Ovary (tissue), 3 donors: ENCODE results near the gene PRRT1.

Source experiments
- EP300 ChIP-seq: sonication (generic); formaldehyde crosslinking; IDR thresholded peaks from one replicate; pipeline ENCODE4 v1.6.1; 2017; ENCODE audit warnings: antibody characterized with exemption
- POLR2A ChIP-seq: fragments of 450-650 bp; IDR thresholded peaks from one replicate; pipeline ENCODE4 v1.6.1; 2017; ENCODE audit warnings: antibody characterized with exemption, mild to moderate bottlenecking, moderate library complexity
- TF ChIP-seq, protein P1 (sequence below), 3 donors: fragments of 450-650 bp in 2 of 3; fragments of 200-600 bp in 1 of 3; IDR thresholded peaks; one replicate each; pipeline versions ENCODE4 v1.5.1 to v1.8.0; 2016 to 2022; ENCODE audit warnings: antibody characterized with exemption in 3 of 3, mild to moderate bottlenecking in 1 of 3
- donor health status: DM: no; HTN: no; CAD: no.

GRCh38 chr6:32151863-32152768 lies at the start of gene PRRT1:
- TF ChIP-seq, protein P1, sequence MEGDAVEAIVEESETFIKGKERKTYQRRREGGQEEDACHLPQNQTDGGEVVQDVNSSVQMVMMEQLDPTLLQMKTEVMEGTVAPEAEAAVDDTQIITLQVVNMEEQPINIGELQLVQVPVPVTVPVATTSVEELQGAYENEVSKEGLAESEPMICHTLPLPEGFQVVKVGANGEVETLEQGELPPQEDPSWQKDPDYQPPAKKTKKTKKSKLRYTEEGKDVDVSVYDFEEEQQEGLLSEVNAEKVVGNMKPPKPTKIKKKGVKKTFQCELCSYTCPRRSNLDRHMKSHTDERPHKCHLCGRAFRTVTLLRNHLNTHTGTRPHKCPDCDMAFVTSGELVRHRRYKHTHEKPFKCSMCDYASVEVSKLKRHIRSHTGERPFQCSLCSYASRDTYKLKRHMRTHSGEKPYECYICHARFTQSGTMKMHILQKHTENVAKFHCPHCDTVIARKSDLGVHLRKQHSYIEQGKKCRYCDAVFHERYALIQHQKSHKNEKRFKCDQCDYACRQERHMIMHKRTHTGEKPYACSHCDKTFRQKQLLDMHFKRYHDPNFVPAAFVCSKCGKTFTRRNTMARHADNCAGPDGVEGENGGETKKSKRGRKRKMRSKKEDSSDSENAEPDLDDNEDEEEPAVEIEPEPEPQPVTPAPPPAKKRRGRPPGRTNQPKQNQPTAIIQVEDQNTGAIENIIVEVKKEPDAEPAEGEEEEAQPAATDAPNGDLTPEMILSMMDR (IDR thresholded peaks at IDR 0.05): no peak
- TF ChIP-seq POLR2A (no peak), EP300 (no peak)
